GM19328 (cell line): Measurements from ENCODE around the gene DXO.
"Not testable (repeated sequence)": the region's sequence is repeated elsewhere in the genome, so short reads cannot be mapped to it uniquely, and the experiment has no call there.

Experiments used
- ATAC-seq: cut with Tn5 transposase; IDR thresholded peaks from one replicate; pipeline ENCODE4 v1.9.1; 2021; ENCODE audit warnings: mild to moderate bottlenecking, moderate library complexity; ENCODE audit not compliant: unreplicated experiment

Gene DXO

DNA sequence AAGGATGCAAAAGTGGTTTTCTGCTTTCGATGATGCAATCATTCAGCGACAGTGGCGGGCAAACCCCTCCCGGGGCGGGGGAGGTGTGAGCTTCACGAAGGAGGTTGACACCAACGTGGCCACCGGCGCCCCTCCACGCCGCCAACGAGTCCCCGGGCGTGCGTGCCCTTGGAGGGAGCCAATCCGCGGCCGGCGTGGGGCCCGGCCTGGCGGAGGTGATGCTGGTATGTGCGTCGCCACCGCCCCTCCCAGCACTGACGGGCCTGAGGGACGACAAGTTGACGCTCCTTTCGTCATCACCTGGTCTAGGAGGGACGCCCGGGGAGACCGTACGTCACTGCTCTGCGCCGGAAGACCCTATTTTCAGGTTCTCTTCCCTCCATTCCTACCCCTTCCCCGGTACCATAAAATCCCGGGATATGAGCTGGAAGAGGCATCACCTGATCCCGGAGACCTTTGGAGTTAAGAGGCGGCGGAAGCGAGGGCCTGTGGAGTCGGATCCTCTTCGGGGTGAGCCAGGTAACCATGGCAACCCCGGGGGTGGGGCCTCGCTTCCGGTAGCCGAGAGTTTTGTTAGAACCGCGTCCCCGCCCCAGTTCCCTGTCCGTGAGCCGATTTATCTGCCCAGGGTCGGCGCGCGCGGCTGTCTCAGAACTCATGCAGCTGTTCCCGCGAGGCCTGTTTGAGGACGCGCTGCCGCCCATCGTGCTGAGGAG is at the start of gene DXO:
Gene DXO, minus strand, starts transcription at position 146 of the 716 bp plus-strand sequence. CDS start 463 bp downstream, outside the sequence.
- ATAC-seq = peak; percentile 93

DNA sequence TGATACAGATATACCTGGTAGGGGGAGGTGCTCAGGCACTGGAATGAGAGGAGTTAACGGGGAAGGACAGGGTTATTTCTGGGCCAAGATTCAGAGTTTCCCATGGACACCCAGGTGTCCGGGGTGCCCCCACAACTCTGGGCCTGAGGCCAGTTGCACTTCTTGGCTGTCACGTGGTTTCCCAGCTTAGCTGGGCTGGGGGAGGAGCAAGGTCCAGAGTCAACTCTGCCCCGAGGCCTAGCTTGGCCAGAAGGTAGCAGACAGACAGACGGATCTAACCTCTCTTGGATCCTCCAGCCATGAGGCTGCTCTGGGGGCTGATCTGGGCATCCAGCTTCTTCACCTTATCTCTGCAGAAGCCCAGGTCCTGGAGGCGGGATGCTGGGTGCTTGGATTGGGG is 42.6 kb upstream of the DXO start, which contains the start of gene C4B:
Gene C4B, plus strand, starts transcription at position 249 of the 400 bp plus-strand sequence. Its CDS starts 51 bp downstream, at position 300.
- ATAC-seq = not testable (repeated sequence)

DNA sequence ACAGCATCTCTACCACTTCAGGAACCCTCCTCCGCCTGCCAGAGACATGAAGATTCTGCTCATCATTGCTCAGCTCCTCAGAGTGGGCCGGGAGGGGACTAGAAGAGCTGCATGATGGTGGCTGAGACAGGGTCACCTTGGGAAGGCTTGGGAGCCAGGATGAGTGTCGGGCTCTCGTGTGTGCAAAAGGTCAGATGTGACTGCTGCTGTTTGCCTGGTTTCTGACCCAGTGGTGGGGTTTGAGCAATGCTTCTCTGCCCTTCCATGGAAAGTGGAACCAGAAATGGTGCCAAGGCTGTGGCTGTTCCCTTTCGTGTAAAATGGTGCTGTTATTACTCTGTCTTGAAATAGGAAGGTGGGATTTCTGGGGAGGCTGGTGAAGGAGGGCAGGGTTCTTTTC is 41.8 kb upstream of the DXO start:
- not testable (repeated sequence) for ATAC-seq

DNA sequence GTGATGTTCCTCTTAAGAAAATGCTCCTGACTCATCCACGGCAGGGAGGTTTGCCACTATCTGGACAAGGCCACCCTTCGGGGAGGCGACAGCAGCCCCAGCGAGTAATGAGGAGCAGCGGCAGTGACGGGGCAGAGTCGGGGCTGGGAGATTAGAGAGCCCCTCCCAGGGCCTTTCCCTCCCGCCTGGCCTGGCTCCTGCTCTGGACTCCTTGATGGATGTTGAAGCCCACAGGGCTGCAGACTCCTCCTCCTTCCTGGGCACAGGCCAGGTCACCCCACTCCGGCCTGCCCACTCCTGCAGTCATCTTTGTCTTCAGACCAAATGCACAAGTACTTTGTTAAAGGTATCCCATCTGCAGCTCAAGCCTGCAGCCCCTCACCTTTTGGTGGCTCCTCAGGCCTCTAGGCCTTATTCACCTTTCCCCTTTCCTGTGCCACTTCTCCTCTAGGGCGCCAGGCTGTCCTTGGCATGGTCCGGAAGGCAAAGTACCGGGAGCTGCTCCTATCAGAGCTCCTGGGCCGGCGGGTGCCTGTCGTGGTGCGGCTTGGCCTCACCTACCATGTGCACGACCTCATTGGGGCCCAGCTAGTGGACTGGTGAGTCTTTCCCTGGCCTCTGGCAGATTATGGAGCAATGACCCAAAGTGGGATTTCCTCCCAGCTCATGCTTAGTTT is 41.1 kb upstream of the DXO start:
- ATAC-seq = not testable (repeated sequence)

DNA sequence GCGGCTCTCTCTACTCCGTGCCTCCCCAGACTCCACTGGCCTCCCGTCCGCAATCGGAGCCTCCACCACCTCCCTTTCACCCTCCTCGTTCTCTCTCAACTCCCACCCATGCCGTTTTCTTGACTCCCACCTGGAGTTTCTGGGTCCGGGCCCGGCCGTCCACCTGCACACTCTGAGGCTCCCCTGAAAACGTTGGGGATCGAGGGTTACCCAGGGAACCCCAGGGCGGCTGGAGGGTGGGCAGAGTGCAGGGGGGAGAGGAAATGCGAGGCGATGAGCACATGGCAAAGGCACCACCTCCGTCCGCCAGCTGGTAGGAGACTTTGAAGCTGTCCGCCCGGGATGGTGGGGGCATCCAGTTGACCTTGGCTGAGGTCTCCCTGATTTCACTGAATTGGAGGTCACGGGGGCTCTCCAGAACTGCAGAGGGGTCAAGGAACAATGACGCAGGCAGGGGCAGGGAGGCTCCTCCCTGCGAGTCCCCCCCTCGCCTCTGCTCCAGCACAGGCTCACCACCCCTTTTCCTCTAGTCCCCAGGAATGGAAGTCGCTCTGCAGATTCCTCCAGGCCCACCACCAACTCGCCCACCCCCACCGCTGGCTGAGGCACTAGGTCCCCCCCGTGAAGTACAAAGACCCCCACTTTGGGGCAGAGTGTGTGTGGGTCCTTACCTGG is 39.1 kb upstream of the DXO start:
- ATAC-seq = not testable (repeated sequence)

DNA sequence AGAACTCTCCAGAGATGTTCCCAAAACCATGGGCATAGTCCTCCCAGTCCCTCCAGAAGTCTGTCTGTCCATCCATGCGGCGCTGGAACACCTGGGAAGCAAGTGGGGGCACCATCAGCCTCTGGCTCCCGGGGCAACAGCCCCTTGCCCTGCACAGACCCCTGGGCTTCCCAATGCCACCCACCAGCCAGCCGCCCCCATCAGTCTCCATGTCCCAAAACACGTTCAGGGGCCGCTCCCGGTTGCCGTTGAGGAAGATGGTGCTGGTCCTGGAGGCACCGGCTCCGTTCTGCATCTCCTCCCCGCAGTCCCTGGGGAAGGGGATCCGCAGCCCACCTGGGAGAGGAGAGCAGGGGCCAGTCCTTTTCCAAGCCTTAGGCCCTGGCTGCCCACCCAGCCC is 37.6 kb upstream of the DXO start:
- not testable (repeated sequence) for ATAC-seq

DNA sequence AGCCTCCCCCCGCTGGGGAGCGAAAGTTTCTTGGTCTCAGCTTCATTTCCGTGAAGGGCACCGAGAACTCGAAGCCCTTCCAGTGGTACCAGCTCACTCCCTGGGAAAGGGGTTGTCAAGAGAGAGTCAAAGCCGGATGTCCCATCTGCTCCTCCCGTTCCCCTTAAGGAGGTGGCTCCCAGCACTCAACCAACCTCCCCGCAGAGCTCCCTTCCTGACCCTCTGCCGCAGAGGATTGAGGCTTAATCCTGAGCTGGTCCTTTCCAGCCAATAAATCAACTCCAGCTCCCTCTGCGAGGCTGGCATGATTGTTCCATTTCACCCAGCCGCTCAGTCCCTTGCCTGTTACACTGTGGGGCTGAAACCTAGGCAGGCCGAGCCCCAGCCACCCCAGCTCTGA is 36.7 kb upstream of the DXO start:
- ATAC-seq = not testable (repeated sequence)

DNA sequence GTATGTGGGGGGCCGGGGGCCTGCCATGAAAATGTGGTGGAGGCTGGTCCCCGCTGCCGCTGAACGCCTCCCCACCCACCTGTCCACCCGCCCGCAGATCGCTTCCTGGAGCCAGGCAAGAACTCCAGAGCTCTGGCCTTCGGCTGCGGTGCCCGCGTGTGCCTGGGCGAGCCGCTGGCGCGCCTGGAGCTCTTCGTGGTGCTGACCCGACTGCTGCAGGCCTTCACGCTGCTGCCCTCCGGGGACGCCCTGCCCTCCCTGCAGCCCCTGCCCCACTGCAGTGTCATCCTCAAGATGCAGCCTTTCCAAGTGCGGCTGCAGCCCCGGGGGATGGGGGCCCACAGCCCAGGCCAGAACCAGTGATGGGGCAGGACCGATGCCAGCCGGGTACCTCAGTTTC is 36.1 kb upstream of the DXO start:
- not testable (repeated sequence) for ATAC-seq

DNA sequence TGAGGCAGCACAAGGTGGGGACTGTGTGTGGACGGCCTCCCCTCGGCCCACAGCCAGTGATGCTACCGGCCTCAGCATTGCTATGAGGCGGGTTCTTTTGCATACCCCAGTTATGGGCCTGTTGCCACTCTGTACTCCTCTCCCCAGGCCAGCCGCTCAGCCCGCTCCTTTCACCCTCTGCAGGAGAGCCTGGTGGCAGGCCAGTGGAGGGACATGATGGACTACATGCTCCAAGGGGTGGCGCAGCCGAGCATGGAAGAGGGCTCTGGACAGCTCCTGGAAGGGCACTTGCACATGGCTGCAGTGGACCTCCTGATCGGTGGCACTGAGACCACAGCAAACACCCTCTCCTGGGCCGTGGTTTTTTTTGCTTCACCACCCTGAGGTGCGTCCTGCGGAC is 35.1 kb upstream of the DXO start:
- not testable (repeated sequence) for ATAC-seq

DNA sequence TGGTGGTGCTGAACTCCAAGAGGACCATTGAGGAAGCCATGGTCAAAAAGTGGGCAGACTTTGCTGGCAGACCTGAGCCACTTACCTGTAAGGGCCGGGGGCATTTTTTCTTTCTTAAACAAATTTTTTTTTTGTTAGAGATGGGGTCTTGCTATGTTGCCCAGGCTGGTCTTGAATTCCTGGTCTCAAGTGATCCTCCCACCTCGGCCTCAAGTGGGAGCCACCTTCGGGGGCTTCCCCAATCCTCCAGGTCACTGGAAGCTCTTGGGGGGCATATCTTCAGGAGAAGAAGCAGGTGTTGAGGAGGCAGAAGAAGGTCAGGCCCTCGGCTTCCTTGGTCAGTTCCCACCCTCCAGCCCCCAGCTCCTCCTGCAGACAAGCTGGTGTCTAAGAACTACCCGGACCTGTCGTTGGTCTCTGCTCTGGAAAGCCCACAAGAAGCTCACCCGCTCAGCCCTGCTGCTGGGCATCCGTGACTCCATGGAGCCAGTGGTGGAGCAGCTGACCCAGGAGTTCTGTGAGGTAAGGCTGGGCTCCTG is 34.1 kb upstream of the DXO start:
- not testable (repeated sequence) for ATAC-seq

DNA sequence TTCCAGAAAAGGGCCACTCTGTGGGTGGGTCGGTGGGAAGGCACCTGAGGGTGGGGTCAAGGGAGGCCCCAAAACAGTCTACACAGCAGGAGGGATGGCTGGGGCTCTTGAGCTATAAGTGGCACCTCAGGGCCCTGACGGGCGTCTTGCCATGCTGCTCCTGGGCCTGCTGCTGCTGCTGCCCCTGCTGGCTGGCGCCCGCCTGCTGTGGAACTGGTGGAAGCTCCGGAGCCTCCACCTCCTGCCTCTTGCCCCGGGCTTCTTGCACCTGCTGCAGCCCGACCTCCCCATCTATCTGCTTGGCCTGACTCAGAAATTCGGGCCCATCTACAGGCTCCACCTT is 33.6 kb upstream of the DXO start:
- not testable (repeated sequence) for ATAC-seq

DNA sequence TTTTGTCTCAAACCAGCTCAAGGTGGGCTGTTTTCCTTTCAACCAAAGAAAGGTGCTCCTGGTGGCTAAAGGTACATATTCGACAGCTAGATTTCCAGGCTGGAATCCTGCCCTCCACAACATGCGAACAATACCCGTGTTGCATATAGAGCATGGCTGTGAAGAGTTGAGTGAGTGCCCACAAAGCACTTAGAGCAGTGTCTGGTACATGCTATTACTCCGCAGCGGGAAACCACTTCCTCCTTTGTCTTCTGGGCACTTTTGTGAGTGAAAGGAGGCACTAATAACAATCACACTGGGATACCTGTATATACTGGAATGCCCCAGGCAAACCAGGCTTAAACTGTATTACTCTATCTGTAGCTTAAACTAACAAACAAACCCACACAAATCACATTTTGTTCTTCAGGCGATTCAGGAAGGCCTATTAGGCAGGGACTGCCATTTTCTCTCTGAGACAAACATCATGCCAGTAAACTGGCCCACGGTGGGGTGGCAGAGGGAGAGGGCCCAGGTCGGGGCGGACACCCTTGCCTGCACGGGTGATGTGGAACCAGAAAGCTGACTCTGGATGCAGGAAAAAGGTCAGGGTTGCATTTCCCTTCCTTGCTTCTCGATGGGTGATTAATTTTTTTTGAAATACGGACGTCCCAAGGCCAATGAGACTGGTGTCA is 33.1 kb upstream of the DXO start:
- not testable (repeated sequence) for ATAC-seq

DNA sequence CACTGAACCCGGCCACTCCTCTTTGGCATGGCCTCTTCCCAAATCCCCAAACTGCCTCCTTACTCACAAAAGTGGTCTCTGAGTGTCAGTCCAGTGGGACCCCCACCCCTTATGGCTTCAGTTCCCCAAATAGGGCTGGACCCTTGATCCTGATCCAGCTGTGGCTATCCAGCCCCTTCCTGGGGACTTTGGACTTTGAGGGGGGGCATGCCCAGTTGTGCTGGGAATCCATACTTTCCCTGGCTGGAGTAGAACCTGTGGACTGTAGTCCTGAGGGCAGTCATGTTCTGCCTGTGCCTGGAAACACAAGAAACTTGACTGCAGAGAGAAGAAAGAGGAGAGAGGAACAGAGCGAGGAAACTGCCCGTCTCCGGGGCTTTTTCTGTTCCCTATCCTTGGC is 32.5 kb upstream of the DXO start:
- not testable (repeated sequence) for ATAC-seq

DNA sequence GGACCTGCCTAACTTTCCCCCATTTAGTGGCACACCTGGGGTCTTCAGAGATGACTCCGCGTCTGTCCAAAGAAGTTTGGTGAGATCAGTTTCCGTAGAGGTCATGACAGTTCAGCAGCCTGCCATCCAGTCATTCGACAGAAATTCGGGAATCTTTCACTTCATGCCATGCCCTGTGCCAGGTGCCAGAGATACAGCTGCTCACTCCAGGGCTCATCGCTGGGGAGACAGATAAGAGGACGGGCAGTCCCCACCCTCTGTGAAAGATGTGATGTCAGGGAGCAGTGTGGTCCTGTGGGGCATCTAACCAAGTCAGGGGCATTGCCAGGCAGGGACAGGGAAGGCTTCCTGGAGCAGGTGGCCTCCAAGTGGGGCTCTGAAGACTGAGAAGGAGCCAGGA is 31.4 kb upstream of the DXO start:
- not testable (repeated sequence) for ATAC-seq

DNA sequence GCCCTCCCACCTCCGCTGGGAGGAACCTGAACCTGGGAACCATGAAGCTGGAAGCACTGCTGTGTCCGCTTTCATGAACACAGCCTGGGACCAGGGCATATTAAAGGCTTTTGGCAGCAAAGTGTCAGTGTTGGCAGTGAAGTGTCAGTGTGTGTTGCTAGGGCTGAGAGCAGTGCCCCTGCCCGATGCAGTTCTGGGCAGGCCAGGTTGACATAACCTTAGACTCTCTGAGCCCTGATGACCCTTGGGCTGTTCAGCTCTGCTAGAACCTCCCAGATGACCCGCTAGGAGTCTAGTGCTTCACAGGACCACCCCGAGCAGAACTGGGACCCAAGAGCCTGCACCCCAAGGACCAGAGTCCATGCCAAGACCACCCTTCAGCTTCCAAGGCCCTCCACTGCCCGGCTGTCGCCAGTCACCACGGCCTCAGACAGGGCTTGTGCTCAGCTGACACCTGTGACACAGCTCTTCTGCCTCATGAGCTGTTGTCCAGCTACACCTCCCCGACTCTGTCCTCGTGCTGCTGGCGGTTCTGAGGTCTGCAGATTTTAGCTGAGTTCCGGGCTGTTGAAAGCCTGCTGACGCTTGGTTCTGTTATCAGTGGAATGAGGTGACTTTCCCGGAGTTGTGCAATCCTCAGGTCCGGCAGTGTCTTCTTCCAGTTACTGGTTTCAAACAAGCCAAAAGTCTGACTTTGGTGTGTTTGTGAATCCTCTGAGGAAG is 30.8 kb upstream of the DXO start:
- ATAC-seq = not testable (repeated sequence)

DNA sequence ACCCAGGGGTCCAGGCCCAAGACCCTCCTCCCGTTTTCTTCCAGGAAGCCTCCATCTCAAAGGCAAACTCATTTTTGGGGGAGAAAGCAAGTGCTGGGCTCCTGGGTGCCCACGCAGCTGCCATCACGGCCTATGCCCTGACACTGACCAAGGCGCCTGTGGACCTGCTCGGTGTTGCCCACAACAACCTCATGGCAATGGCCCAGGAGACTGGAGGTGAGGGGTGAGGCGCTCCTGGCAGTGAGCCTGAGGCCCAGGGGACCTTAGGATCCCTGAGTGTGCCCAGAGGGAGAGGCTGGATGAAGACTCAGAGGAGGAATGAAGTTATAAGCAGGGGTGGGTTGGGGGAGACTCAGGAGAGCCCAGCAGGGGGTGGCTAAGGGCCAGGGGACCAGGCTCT is 24.4 kb upstream of the DXO start:
- not testable (repeated sequence) for ATAC-seq

DNA sequence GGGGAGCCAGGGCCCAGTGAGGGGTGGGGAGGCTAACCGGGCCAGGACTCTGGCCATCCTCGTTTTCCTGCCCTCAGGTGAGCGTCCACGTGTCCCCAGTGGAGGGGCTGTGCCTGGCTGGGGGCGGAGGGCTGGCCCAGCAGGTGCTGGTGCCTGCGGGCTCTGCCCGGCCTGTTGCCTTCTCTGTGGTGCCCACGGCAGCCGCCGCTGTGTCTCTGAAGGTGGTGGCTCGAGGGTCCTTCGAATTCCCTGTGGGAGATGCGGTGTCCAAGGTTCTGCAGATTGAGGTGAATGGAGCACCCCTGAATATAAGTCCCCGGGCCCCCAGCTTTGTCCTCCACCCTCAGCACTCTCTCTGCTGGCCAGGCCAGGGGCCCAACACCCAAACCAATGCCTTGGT is 22.5 kb upstream of the DXO start:
- ATAC-seq = not testable (repeated sequence)

DNA sequence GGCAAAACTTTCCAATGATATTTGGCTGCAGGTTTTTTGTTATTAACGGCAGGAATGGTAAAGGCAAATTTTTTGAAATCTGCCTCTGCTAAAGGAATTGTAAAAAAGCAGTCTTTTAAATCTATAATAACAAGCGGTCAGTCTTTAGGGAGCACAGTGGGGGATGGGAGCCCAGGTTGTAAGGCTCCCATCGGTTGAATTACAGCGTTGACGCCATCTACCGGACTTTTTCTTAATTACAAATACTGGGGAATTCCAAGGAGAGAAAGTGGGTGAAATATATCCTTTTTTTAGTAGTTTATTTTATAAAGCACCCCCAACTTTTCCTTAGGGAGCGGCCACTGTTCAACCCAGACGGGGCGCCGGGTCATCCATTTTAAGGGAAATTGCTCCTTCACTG is 17.4 kb upstream of the DXO start:
- ATAC-seq = not testable (repeated sequence)

DNA sequence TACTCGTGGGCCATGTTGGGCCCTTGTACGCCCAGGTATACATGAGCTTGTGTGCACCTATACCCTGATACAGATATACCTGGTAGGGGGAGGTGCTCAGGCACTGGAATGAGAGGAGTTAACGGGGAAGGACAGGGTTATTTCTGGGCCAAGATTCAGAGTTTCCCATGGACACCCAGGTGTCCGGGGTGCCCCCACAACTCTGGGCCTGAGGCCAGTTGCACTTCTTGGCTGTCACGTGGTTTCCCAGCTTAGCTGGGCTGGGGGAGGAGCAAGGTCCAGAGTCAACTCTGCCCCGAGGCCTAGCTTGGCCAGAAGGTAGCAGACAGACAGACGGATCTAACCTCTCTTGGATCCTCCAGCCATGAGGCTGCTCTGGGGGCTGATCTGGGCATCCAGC is 9.8 kb upstream of the DXO start, which contains the start of gene C4A:
Gene C4A, plus strand, starts transcription at position 314 of the 400 bp plus-strand sequence. Its CDS starts 51 bp downstream, at position 365.
- ATAC-seq = not testable (repeated sequence)

DNA sequence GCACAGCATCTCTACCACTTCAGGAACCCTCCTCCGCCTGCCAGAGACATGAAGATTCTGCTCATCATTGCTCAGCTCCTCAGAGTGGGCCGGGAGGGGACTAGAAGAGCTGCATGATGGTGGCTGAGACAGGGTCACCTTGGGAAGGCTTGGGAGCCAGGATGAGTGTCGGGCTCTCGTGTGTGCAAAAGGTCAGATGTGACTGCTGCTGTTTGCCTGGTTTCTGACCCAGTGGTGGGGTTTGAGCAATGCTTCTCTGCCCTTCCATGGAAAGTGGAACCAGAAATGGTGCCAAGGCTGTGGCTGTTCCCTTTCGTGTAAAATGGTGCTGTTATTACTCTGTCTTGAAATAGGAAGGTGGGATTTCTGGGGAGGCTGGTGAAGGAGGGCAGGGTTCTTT is 9.1 kb upstream of the DXO start:
- not testable (repeated sequence) for ATAC-seq
